Esophagus squamous epithelium (tissue), 4 donors: ENCODE data around the gene RBM28.

Experiments used
- POLR2A ChIP-seq, 4 donors: fragments of 450-650 bp; IDR thresholded peaks; one replicate each; pipeline ENCODE4 v1.6.1; 2017; ENCODE audit warnings: antibody characterized with exemption in 4 of 4, mild to moderate bottlenecking in 4 of 4, moderate library complexity in 3 of 4
- TF ChIP-seq, protein P1 (sequence below), 6 experiments: fragments of 450-650 bp in 4 of 6; fragments of 200-600 bp in 2 of 6; sonication (generic) in 2 of 6; IDR thresholded peaks; one replicate each; pipeline ENCODE4 v1.5.1; 2016 to 2019; ENCODE audit warnings: antibody characterized with exemption in 6 of 6, mild to moderate bottlenecking in 4 of 6, moderate library complexity in 4 of 6

DNA sequence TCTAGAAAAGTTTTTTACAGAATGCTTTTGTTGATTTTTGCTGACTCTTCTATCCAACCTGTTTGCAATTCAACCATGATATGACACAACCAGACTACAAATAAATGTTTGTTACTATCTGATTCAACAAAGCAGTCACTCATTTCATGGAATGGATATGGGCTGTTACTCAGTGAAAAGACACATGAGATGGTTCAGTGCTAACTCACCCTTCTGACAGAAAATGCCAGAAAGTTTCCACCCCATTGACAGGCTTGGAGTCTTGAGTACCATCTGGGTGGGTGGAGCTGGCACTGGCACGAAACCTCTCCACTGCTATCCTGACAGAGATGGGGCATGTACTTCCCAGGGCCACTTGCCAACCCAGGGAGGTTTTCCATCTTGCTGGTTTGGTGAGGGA, 39.5 kb downstream of the RBM28 start:
- TF ChIP-seq, protein P1, sequence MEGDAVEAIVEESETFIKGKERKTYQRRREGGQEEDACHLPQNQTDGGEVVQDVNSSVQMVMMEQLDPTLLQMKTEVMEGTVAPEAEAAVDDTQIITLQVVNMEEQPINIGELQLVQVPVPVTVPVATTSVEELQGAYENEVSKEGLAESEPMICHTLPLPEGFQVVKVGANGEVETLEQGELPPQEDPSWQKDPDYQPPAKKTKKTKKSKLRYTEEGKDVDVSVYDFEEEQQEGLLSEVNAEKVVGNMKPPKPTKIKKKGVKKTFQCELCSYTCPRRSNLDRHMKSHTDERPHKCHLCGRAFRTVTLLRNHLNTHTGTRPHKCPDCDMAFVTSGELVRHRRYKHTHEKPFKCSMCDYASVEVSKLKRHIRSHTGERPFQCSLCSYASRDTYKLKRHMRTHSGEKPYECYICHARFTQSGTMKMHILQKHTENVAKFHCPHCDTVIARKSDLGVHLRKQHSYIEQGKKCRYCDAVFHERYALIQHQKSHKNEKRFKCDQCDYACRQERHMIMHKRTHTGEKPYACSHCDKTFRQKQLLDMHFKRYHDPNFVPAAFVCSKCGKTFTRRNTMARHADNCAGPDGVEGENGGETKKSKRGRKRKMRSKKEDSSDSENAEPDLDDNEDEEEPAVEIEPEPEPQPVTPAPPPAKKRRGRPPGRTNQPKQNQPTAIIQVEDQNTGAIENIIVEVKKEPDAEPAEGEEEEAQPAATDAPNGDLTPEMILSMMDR (IDR thresholded peaks at IDR 0.05), result no peak
- TF ChIP-seq POLR2A (IDR thresholded peaks at IDR 0.05), result no peak
